ENCODE results near the gene MFNG.
"Not testable (repeated sequence)": the region's sequence is repeated elsewhere in the genome, so short reads cannot be mapped to it uniquely, and the experiment has no call there.

Gene MFNG

GRCh38 chr22:37486224-37486845, at the start of gene MFNG:
TSS of gene MFNG (minus strand) at chr22:37486384. CDS start at chr22:37486177, 207 bp downstream.
- H3K27me3 ChIP-seq (replicated peaks; ENCODE audit: control insufficient read depth, insufficient read depth, low read length): no peaks in the 10 kb centered on the region
- peak; percentile 90 for DNase-seq (ENCODE audit: extremely low read depth, insufficient read length)
- H3K36me3 ChIP-seq (ENCODE audit: control insufficient read depth, insufficient read depth, low read length): peaks cover 2% of the 10 kb centered on the region; the same call in 1 of the 2 replicates
- TF ChIP-seq, protein P1, sequence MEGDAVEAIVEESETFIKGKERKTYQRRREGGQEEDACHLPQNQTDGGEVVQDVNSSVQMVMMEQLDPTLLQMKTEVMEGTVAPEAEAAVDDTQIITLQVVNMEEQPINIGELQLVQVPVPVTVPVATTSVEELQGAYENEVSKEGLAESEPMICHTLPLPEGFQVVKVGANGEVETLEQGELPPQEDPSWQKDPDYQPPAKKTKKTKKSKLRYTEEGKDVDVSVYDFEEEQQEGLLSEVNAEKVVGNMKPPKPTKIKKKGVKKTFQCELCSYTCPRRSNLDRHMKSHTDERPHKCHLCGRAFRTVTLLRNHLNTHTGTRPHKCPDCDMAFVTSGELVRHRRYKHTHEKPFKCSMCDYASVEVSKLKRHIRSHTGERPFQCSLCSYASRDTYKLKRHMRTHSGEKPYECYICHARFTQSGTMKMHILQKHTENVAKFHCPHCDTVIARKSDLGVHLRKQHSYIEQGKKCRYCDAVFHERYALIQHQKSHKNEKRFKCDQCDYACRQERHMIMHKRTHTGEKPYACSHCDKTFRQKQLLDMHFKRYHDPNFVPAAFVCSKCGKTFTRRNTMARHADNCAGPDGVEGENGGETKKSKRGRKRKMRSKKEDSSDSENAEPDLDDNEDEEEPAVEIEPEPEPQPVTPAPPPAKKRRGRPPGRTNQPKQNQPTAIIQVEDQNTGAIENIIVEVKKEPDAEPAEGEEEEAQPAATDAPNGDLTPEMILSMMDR (IDR thresholded peaks at IDR 0.05; ENCODE audit: insufficient read depth, low read length, poor library complexity, severe bottlenecking): no peak
- H3K4me3 ChIP-seq (replicated peaks; ENCODE audit: low read depth, low read length): peak within 1 kb of the TSS; percentile 85

GRCh38 chr22:37535159-37535558, 49.0 kb upstream of the MFNG start:
- DNase-seq (ENCODE audit: extremely low read depth, insufficient read length): no peak
- Histone ChIP-seq H3K36me3 (ENCODE audit: control insufficient read depth, insufficient read depth, low read length) (no peaks in the 10 kb centered on the region), H3K27me3 (replicated peaks; ENCODE audit: control insufficient read depth, insufficient read depth, low read length) (no peaks in the 10 kb centered on the region), H3K4me3 (replicated peaks; ENCODE audit: low read depth, low read length) (no peak overlapping the region)
- TF ChIP-seq, protein P1 (IDR thresholded peaks at IDR 0.05; ENCODE audit: insufficient read depth, low read length, poor library complexity, severe bottlenecking): no peak

DNA sequence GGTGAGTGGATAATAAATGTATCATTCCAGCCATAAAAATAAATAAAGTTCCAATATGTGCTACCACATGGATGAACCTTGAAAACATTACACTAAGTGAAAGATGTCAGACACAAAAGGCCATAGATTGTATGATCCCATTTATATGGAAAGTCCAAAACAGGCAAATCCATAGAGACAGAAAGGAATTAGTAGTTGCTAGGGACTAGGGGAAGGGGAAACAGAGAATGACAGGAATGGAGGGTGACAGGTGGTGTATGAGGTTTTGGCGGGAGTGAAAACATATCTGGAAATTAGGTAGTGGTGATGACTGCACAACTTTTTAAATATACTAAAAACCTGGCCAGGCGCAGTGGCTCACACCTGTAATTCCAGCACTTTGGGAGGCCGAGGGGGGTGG, 48.3 kb upstream of the MFNG start:
- no peak for DNase-seq (ENCODE audit: extremely low read depth, insufficient read length)
- Histone ChIP-seq H3K36me3 (ENCODE audit: control insufficient read depth, insufficient read depth, low read length) (no peaks in the 10 kb centered on the region), H3K27me3 (replicated peaks; ENCODE audit: control insufficient read depth, insufficient read depth, low read length) (no peaks in the 10 kb centered on the region), H3K4me3 (replicated peaks; ENCODE audit: low read depth, low read length) (no peak overlapping the region)
- TF ChIP-seq, protein P1 (IDR thresholded peaks at IDR 0.05; ENCODE audit: insufficient read depth, low read length, poor library complexity, severe bottlenecking): no peak

GRCh38 chr22:37533995-37534394, 47.8 kb upstream of the MFNG start:
- Histone ChIP-seq H3K27me3 (replicated peaks; ENCODE audit: control insufficient read depth, insufficient read depth, low read length) (no peaks in the 10 kb centered on the region), H3K36me3 (ENCODE audit: control insufficient read depth, insufficient read depth, low read length) (no peaks in the 10 kb centered on the region), H3K4me3 (replicated peaks; ENCODE audit: low read depth, low read length) (no peak overlapping the region)
- no peak for DNase-seq (ENCODE audit: extremely low read depth, insufficient read length)
- TF ChIP-seq, protein P1 (IDR thresholded peaks at IDR 0.05; ENCODE audit: insufficient read depth, low read length, poor library complexity, severe bottlenecking): no peak

- Histone ChIP-seq H3K36me3 (ENCODE audit: control insufficient read depth, insufficient read depth, low read length) (no peaks in the 10 kb centered on the region), H3K4me3 (replicated peaks; ENCODE audit: low read depth, low read length) (no peak overlapping the region), H3K27me3 (replicated peaks; ENCODE audit: control insufficient read depth, insufficient read depth, low read length) (no peaks in the 10 kb centered on the region; the same call in 1 of the 2 replicates)
- TF ChIP-seq, protein P1 (IDR thresholded peaks at IDR 0.05; ENCODE audit: insufficient read depth, low read length, poor library complexity, severe bottlenecking): no peak
- no peak for DNase-seq (ENCODE audit: extremely low read depth, insufficient read length)
Observed at GRCh38 chr22:37529652-37530345, 43.6 kb upstream of the MFNG start.

- DNase-seq (ENCODE audit: extremely low read depth, insufficient read length): not testable (repeated sequence)
Observed at GRCh38 chr22:37527952-37528351, 41.8 kb upstream of the MFNG start.

GRCh38 chr22:37527081-37527752, 41.0 kb upstream of the MFNG start:
- not testable (repeated sequence) for H3K36me3 ChIP-seq (ENCODE audit: control insufficient read depth, insufficient read depth, low read length); DNase-seq (ENCODE audit: extremely low read depth, insufficient read length); H3K4me3 ChIP-seq (replicated peaks; ENCODE audit: low read depth, low read length); H3K27me3 ChIP-seq (replicated peaks; ENCODE audit: control insufficient read depth, insufficient read depth, low read length)

More at GRCh38 chr22:37527952-37528351, 41.8 kb upstream of the MFNG start:
- H3K36me3 ChIP-seq (ENCODE audit: control insufficient read depth, insufficient read depth, low read length); H3K27me3 ChIP-seq (replicated peaks; ENCODE audit: control insufficient read depth, insufficient read depth, low read length); H3K4me3 ChIP-seq (replicated peaks; ENCODE audit: low read depth, low read length): not testable (repeated sequence)

Measured in GM06990 (cell line).